ENCODE data around the gene DENND5B. TPM values are rescaled to one million over a fixed set of nuclear protein-coding genes. Genes with fewer than 3 reads are reported as not detected.

Gene DENND5B
- total RNA-seq, 1 donor from 2014 or later: 18.6 TPM

- no peak for DNase-seq (ENCODE audit: low spot score)
- no peak for ATAC-seq
These were observed 244.7 kb downstream of the DENND5B start for GRCh38 chr12:31346267-31346666.

- DNase-seq (ENCODE audit: low spot score) (no peak), ATAC-seq (no peak)
These were observed 247.8 kb downstream of the DENND5B start for GRCh38 chr12:31343139-31343538.

GRCh38 chr12:31342286-31342685, 248.7 kb downstream of the DENND5B start:
- ATAC-seq (no peak), DNase-seq (ENCODE audit: low spot score) (no peak)

GRCh38 chr12:31339831-31340622, 250.9 kb downstream of the DENND5B start:
- ATAC-seq (no peak), DNase-seq (ENCODE audit: low spot score) (no peak)

- ATAC-seq (no peak), DNase-seq (ENCODE audit: low spot score) (no peak)
These were observed 253.0 kb downstream of the DENND5B start for GRCh38 chr12:31337952-31338351.

Other genes with a start within 250 kb of the DENND5B start
- gene ETFBKMT, start 68.6 kb upstream of the DENND5B start, total RNA-seq: 7.9 TPM
- 1.6 TPM for gene AMN1, start 137.9 kb upstream of the DENND5B start, total RNA-seq